Spleen (tissue), 7 donors: Measurements from ENCODE around the gene WNT9A.

Experiments
- POLR2A ChIP-seq, 3 donors: fragments of 450-650 bp; IDR thresholded peaks; one replicate each; pipeline ENCODE4 v1.5.1; 2017; ENCODE audit warnings: antibody characterized with exemption in 3 of 3, mild to moderate bottlenecking in 1 of 3
- POLR2AphosphoS5 ChIP-seq, 3 donors: sonication (generic); formaldehyde crosslinking; IDR thresholded peaks; one replicate each; pipeline ENCODE4 v1.5.1; 2017; ENCODE audit warnings: antibody characterized with exemption in 3 of 3
- TF ChIP-seq, protein P1 (sequence below), 11 experiments: fragments of 200-600 bp in 7 of 11; fragments of 450-650 bp in 4 of 11; sonication (generic) in 4 of 11; IDR thresholded peaks in 8 of 11; conservative IDR thresholded peaks in 3 of 11; 1 replicate in 7 of 11; 2 replicates in 4 of 11; pipeline versions ENCODE4 v1.4.0 to v1.8.0; 2016 to 2021; ENCODE audit warnings: antibody characterized with exemption in 11 of 11, inconsistent platforms in 4 of 11, mild to moderate bottlenecking in 1 of 11
- donor health status: DM: no; HTN: no; CAD: no; lungs with moderate emphysema.
- donor health status: DM: no; HTN: no; CAD: no.
- donor health status: DM: no; HTN: no; CAD: no.

DNA sequence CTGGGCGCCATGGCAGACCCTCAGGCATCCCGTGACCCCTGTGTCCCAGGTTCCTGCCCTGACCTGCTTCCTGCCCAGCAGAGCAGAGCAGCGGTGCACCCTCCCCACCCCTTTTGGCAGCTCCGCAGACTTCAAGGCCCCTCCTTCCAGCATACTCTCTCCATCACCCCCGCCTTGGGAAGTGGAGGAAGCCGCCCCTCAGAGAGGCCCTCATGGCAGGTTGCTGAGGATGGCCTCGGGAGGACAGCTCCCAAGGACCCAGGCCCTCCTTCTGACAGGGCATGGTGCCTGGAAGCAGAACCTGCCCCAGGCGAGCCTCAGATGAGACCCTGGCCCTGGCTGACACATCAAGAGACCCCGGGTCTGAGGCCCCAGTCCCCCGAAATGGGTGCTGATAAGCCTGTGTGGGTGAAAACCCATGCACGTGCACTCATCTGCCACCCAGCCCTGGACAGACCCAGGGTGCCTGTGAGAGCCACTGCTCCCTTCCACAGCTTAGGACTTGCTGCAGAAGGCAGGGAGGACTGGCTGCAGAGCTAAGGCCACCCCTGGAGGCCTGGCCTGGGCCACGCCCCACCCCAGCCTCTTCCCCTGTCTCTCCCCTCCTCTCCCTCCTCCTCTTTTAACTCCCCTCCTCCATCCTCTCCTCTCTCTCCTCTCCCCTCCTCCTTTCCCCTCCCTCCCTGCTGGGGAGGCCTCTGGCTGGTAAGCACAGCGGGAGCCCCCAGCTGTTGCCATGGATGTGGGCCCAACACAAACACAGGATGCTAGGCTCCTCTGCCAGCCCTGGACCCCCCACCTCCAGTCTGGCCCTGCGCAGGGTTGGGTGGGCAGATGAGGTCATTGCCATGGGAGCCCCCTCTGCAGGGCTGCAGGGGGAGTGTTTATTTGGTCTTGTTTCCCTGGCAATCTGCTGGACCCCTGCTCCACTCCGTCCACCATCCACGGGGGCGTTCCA, 33.7 kb downstream of the WNT9A start:
- TF ChIP-seq POLR2AphosphoS5 (IDR thresholded peaks at IDR 0.05) (no peak), POLR2A (IDR thresholded peaks at IDR 0.05) (no peak)
- TF ChIP-seq, protein P1, sequence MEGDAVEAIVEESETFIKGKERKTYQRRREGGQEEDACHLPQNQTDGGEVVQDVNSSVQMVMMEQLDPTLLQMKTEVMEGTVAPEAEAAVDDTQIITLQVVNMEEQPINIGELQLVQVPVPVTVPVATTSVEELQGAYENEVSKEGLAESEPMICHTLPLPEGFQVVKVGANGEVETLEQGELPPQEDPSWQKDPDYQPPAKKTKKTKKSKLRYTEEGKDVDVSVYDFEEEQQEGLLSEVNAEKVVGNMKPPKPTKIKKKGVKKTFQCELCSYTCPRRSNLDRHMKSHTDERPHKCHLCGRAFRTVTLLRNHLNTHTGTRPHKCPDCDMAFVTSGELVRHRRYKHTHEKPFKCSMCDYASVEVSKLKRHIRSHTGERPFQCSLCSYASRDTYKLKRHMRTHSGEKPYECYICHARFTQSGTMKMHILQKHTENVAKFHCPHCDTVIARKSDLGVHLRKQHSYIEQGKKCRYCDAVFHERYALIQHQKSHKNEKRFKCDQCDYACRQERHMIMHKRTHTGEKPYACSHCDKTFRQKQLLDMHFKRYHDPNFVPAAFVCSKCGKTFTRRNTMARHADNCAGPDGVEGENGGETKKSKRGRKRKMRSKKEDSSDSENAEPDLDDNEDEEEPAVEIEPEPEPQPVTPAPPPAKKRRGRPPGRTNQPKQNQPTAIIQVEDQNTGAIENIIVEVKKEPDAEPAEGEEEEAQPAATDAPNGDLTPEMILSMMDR (IDR thresholded peaks at IDR 0.05 in 8 of 11, conservative IDR thresholded peaks at IDR 0.05 in 3 of 11), result no peak
